ENCODE measurements around the gene ELMO1. TPM values are rescaled to one million over a fixed set of nuclear protein-coding genes. Genes with fewer than 3 reads are reported as not detected.

The ELMO1 gene
- polyA plus RNA-seq, 2 of the 4 experiments (the other 2 are of a cell fraction), result 2.3 to 6.1 TPM

GRCh38 chr7:37481722-37482288 is 33.1 kb upstream of the ELMO1 start:
- no peak overlapping the region for H3K4me2 ChIP-seq
- POLR2A ChIA-PET, result no interaction called here
- WGBS (ENCODE audit: missing lambda C conversion rate), result 40% methylated on average over 5 of the region's 5 CpGs
- FAIRE-seq (no peak), DNase-seq (ENCODE audit: low read depth in 1 of 2, low spot score in 1 of 2) (no peak), ATAC-seq (no peak)
- no peaks in the 10 kb centered on the region for H3K9me3 ChIP-seq
- TF ChIP-seq NPAS2 (CRISPR knock-in tag; IDR thresholded peaks at IDR 0.05; ENCODE audit: borderline replicate concordance) (no peak), TFCP2L1 (CRISPR knock-in tag; IDR thresholded peaks at IDR 0.05) (no peak), TP53 (CRISPR knock-in tag; IDR thresholded peaks at IDR 0.05) (no peak), CBX2 (IDR thresholded peaks at IDR 0.05; ENCODE audit: borderline replicate concordance, low read depth) (no peak)
- TF ChIP-seq, protein P1, sequence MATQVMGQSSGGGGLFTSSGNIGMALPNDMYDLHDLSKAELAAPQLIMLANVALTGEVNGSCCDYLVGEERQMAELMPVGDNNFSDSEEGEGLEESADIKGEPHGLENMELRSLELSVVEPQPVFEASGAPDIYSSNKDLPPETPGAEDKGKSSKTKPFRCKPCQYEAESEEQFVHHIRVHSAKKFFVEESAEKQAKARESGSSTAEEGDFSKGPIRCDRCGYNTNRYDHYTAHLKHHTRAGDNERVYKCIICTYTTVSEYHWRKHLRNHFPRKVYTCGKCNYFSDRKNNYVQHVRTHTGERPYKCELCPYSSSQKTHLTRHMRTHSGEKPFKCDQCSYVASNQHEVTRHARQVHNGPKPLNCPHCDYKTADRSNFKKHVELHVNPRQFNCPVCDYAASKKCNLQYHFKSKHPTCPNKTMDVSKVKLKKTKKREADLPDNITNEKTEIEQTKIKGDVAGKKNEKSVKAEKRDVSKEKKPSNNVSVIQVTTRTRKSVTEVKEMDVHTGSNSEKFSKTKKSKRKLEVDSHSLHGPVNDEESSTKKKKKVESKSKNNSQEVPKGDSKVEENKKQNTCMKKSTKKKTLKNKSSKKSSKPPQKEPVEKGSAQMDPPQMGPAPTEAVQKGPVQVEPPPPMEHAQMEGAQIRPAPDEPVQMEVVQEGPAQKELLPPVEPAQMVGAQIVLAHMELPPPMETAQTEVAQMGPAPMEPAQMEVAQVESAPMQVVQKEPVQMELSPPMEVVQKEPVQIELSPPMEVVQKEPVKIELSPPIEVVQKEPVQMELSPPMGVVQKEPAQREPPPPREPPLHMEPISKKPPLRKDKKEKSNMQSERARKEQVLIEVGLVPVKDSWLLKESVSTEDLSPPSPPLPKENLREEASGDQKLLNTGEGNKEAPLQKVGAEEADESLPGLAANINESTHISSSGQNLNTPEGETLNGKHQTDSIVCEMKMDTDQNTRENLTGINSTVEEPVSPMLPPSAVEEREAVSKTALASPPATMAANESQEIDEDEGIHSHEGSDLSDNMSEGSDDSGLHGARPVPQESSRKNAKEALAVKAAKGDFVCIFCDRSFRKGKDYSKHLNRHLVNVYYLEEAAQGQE (IDR thresholded peaks at IDR 0.05), result no peak
- CTCF ChIA-PET, result interaction anchor here (0.8 kb wide), 1 partner anchor 525 kb away, joined by 4 read pairs; no protein-coding TSS in a partner anchor
- no peak overlapping the region for H3K4me3 ChIP-seq
- H3K27ac ChIP-seq, result no peak overlapping the region
- no peaks in the 10 kb centered on the region for H3K4me1 ChIP-seq

DNA sequence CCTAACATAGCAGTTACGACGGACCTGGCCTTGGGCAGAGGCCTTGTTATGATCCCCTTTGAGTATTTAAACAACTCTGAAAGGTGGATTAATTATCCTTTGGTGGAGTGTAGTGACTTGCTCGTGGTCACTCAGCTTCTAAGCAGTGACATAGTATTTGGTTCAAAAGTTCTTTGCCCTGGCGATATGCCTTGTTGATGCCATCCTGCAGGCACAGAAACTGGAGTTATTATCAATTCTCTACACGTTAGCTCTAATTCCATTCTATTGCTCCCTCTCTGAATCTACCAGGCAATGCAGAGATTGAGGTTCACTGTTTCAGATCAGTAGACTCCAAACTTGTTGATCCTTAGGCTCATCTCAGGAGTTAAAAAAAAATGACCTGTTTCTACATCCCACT is 32.5 kb upstream of the ELMO1 start:
- no peak overlapping the region for H3K4me3 ChIP-seq
- DNase-seq (ENCODE audit: low read depth in 1 of 2, low spot score in 1 of 2) (no peak), ATAC-seq (no peak), FAIRE-seq (no peak)
- CTCF ChIA-PET, result no interaction called here
- WGBS (ENCODE audit: missing lambda C conversion rate), result 64% methylated on average over 5 of the region's 5 CpGs
- H3K27ac ChIP-seq, result no peak overlapping the region
- H3K9me3 ChIP-seq, result no peaks in the 10 kb centered on the region
- no peaks in the 10 kb centered on the region for H3K4me1 ChIP-seq
- TF ChIP-seq BHLHE40 (IDR thresholded peaks at IDR 0.05; ENCODE audit: low read depth, low read length) (no peak), MAZ (IDR thresholded peaks at IDR 0.05; ENCODE audit: borderline replicate concordance, low read depth, low read length) (no peak), HEYL (CRISPR knock-in tag; IDR thresholded peaks at IDR 0.05) (no peak), HOXB5 (CRISPR knock-in tag; IDR thresholded peaks at IDR 0.05) (no peak), RNF2 (IDR thresholded peaks at IDR 0.05; ENCODE audit: borderline replicate concordance, low read depth) (no peak)
- no peak overlapping the region for H3K4me2 ChIP-seq
- POLR2A ChIA-PET, result no interaction called here

DNA sequence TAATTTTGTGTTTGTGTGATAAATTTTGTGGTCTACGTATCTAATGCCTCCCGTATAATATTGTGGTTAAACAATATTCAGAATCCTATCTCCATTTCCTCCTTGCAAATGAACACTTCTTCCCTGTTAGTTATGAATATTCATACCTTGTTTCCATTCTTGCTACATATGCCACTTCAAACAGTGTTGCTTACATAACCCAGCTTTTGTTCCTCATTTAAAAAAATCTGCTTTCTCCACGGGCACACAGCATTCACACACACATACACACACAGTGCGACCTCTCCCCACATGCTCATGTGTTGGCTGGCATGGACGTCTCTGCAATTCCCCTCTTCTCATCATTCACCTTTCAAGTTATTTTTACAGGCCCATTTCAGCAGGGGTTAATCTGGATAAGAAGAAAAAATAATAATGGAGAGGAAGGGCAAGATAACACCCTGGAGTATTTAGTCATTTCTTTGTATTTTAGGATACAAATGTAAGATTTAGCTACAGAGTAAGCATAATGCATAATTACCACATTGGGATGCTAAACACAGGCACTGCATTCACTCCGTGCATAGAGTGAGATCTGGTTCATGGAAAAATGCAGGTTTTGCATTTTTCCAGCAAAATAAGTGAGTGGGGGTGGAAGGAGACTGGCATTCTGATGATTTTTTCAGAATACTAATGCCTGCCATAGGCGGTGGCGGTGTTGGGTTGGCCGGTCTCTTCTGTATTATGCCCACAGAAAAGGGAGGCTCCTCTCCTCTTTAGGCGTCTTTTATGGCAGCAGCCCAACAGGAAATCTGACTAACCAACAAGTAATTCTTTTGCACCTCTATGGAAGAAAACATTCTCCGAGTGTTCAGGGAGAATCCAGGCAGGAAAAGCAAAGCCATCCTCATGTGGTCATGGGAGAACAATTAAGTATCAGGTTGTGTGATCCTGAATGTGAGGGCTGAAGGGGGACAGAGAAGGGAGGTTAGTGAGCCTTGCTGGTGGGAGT is 31.7 kb upstream of the ELMO1 start:
- 56% methylated on average over 11 of the region's 11 CpGs for WGBS (ENCODE audit: missing lambda C conversion rate)
- no peak for FAIRE-seq
- H3K4me2 ChIP-seq, result no peak overlapping the region

DNA sequence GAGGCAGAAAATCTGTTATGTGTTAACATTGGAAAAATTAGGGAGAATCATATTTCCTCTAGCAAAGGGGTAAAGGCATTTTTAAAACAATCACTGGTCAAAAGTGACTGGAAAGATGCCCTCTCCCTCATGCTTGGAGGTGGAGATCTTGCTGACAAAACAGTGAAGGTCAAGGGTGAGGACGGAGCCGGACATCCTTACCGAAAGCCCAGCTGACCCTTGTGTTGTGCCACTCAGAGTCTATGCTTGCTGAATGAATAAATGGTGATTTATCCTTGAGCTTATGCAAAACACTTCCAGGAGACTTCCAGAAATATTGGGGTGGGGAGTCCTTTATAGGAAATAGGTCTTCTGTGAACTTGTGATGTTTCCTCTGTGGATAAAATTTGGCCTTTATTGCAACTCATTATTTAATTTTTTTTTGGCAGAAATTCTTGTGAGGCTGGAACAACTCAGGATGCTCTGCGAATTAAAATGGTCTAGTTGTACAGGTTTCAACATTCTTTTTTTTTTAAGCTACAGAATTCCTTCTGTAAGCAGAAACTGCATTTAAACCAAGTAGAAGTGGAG is 28.3 kb upstream of the ELMO1 start:
- ChIA-PET POLR2A (no interaction called here), CTCF (interaction anchor here (1.0 to 1.1 kb wide), 3 partner anchors 19 to 22 kb away, joined by 3 read pairs; no protein-coding TSS in a partner anchor)
- DNase-seq (ENCODE audit: low read depth in 1 of 2, low spot score in 1 of 2), result no peak
- Histone ChIP-seq H3K4me3 (no peak overlapping the region), H3K9me3 (no peaks in the 10 kb centered on the region), H3K4me1 (no peaks in the 10 kb centered on the region), H3K27ac (no peak overlapping the region), H3K4me2 (no peak overlapping the region)
- TF ChIP-seq RCOR1 (IDR thresholded peaks at IDR 0.05; ENCODE audit: low read depth, low read length) (no peak), MAX (IDR thresholded peaks at IDR 0.05) (no peak), CEBPB (IDR thresholded peaks at IDR 0.05) (no peak), BHLHE40 (IDR thresholded peaks at IDR 0.05; ENCODE audit: low read depth, low read length) (no peak), ESRRA (IDR thresholded peaks at IDR 0.05; ENCODE audit: borderline replicate concordance, low read length) (no peak), NR3C1 (IDR thresholded peaks at IDR 0.05) (no peak), POLR2AphosphoS2 (conservative IDR thresholded peaks at IDR 0.05; ENCODE audit: low read length) (no peak), NFE2L2 (conservative IDR thresholded peaks at IDR 0.05; ENCODE audit: low read length) (no peak)
- no peak for FAIRE-seq
- WGBS (ENCODE audit: missing lambda C conversion rate), result 55% methylated on average over 4 of the region's 4 CpGs
- no peak for ATAC-seq

More for the DNA sequence above, 31.7 kb upstream of the ELMO1 start:
- Histone ChIP-seq H3K4me3 (no peak overlapping the region), H3K27ac (no peak overlapping the region), H3K4me1 (no peaks in the 10 kb centered on the region), H3K9me3 (no peaks in the 10 kb centered on the region)
- POLR2A ChIA-PET, result no interaction called here
- DNase-seq (ENCODE audit: low read depth in 1 of 2, low spot score in 1 of 2), result no peak
- TF ChIP-seq RNF2 (IDR thresholded peaks at IDR 0.05; ENCODE audit: borderline replicate concordance, low read depth) (no peak), JUNB (IDR thresholded peaks at IDR 0.05) (no peak), ZSCAN20 (CRISPR knock-in tag; IDR thresholded peaks at IDR 0.05) (no peak)
- CTCF ChIA-PET, result no interaction called here
- no peak for ATAC-seq

All from A549 (cell line).